Stomach (tissue), 4 donors: ENCODE measurements around the gene CD300H.

Experiments used
- CTCF ChIP-seq, 7 experiments: fragments of 450-650 bp in 4 of 7; fragments of 200-600 bp in 3 of 7; sonication (generic) in 3 of 7; IDR thresholded peaks; one replicate each; pipeline ENCODE4 v1.5.1; 2016 to 2019; ENCODE audit warnings: antibody characterized with exemption in 7 of 7, control low read depth in 2 of 7, mild to moderate bottlenecking in 1 of 7
- EP300 ChIP-seq: sonication (generic); formaldehyde crosslinking; IDR thresholded peaks from one replicate; pipeline ENCODE4 v1.6.1; 2017; ENCODE audit warnings: antibody characterized with exemption
- POLR2A ChIP-seq, 4 donors: fragments of 450-650 bp; IDR thresholded peaks; one replicate each; pipeline ENCODE4 v1.6.1; 2016; ENCODE audit warnings: antibody characterized with exemption in 4 of 4, control low read depth in 2 of 4, mild to moderate bottlenecking in 1 of 4, moderate library complexity in 1 of 4
- POLR2AphosphoS5 ChIP-seq, 3 donors: sonication (generic); formaldehyde crosslinking; IDR thresholded peaks; one replicate each; pipeline ENCODE4 v1.6.1; 2016; ENCODE audit warnings: antibody characterized with exemption in 3 of 3

DNA sequence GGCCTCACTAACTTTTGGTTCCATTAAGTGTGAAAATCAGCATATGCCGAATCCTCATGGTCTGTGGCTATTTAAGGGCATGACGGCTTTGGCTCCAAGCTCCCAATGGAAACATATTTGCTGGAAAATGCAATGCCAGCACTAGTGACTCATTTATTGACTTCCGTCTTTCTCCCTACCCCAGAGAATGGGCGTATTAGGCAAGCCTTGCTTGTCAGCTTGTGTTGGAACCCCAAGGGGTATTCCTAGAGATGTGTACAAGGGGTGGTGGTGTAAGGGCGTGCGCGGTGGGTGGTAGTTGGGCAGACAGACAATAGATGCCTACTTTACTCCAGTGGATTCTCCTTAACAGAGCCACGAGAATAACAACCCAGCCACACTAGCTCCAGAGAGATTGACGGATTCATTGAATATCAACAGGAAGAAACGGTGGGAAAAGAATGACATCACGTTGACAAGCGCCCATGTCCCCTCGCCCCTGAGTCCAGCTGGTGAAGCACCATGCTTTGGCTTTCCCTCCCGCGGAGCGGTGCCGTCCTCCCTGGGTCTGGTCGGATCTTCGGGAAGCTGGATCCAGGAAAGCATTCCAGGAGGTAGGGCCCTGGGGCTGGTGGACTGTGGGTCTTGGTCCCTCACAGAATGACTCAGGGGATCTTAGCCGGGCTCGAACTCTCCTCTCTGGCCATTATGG lies 46.4 kb downstream of the CD300H start:
- TF ChIP-seq CTCF (IDR thresholded peaks at IDR 0.05) = no peak
- no peak for TF ChIP-seq POLR2AphosphoS5 (IDR thresholded peaks at IDR 0.05)
- TF ChIP-seq POLR2A (IDR thresholded peaks at IDR 0.05) = no peak
- no peak for TF ChIP-seq EP300
